HL-60 (cell line): Measurements from ENCODE around the gene NEURL2.

Experiments
- DNase-seq, 2 experiments: peaks; one replicate each; pipeline ENCODE4 v3.0.0-alpha.2; 2010 to 2020; ENCODE audit warnings: low read depth in 1 of 2, low spot score in 1 of 2
- H3K27ac ChIP-seq: fragments of 250-450 bp; sonication (Bioruptor Pico); replicated peaks from 2 replicates; pipeline ENCODE4 v1.5.1; 2020; ENCODE audit warnings: mild to moderate bottlenecking, moderate library complexity
- H3K27me3 ChIP-seq: fragments of 250-450 bp; sonication (Bioruptor Pico); 2 replicates; pipeline ENCODE4 v1.5.1; 2021; ENCODE audit warnings: mild to moderate bottlenecking, moderate library complexity; ENCODE audit not compliant: insufficient read depth, poor library complexity, severe bottlenecking
- H3K4me3 ChIP-seq: replicated peaks from 2 replicates; pipeline ENCODE4 v1.5.1; 2011; ENCODE audit warnings: mild to moderate bottlenecking, control low read depth, low read length; ENCODE audit not compliant: insufficient read depth
- GABPA ChIP-seq: IDR thresholded peaks from 2 replicates; pipeline ENCODE4 v1.6.1; 2012; ENCODE audit warnings: low read depth
- POLR2AphosphoS5 ChIP-seq: IDR thresholded peaks from 2 replicates; pipeline ENCODE4 v1.6.1; 2012; ENCODE audit warnings: low read depth
- SPI1 ChIP-seq: IDR thresholded peaks from 2 replicates; pipeline ENCODE4 v1.6.1; 2012; ENCODE audit warnings: low read depth, mild to moderate bottlenecking, borderline replicate concordance
- TF ChIP-seq, protein P1 (sequence below): IDR thresholded peaks from 2 replicates; pipeline ENCODE4 v1.6.1; 2012; ENCODE audit warnings: low read depth; ENCODE audit not compliant: insufficient replicate concordance
- TF ChIP-seq, protein P2 (sequence below): IDR thresholded peaks from one replicate; pipeline ENCODE4 v1.5.1; 2011; ENCODE audit warnings: low read length, control low read depth, inconsistent platforms; ENCODE audit not compliant: insufficient read depth

NEURL2 gene

DNA sequence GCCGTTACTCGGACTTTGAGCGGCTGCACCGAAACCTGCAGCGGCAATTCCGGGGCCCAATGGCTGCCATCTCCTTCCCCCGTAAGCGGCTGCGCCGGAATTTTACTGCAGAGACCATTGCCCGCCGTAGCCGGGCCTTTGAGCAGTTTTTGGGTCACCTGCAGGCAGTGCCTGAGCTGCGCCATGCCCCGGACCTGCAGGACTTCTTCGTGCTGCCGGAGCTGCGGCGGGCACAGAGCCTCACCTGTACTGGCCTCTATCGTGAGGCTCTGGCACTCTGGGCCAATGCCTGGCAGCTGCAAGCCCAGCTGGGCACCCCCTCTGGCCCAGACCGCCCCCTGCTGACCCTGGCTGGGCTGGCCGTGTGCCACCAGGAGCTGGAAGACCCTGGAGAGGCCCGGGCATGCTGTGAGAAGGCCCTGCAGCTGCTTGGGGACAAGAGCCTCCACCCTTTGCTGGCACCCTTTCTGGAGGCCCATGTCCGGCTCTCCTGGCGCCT lies 50.3 kb downstream of the NEURL2 start:
- DNase-seq, result no peak
- TF ChIP-seq, protein P1, sequence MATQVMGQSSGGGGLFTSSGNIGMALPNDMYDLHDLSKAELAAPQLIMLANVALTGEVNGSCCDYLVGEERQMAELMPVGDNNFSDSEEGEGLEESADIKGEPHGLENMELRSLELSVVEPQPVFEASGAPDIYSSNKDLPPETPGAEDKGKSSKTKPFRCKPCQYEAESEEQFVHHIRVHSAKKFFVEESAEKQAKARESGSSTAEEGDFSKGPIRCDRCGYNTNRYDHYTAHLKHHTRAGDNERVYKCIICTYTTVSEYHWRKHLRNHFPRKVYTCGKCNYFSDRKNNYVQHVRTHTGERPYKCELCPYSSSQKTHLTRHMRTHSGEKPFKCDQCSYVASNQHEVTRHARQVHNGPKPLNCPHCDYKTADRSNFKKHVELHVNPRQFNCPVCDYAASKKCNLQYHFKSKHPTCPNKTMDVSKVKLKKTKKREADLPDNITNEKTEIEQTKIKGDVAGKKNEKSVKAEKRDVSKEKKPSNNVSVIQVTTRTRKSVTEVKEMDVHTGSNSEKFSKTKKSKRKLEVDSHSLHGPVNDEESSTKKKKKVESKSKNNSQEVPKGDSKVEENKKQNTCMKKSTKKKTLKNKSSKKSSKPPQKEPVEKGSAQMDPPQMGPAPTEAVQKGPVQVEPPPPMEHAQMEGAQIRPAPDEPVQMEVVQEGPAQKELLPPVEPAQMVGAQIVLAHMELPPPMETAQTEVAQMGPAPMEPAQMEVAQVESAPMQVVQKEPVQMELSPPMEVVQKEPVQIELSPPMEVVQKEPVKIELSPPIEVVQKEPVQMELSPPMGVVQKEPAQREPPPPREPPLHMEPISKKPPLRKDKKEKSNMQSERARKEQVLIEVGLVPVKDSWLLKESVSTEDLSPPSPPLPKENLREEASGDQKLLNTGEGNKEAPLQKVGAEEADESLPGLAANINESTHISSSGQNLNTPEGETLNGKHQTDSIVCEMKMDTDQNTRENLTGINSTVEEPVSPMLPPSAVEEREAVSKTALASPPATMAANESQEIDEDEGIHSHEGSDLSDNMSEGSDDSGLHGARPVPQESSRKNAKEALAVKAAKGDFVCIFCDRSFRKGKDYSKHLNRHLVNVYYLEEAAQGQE, result no peak
- TF ChIP-seq SPI1, result no peak
- TF ChIP-seq, protein P2, sequence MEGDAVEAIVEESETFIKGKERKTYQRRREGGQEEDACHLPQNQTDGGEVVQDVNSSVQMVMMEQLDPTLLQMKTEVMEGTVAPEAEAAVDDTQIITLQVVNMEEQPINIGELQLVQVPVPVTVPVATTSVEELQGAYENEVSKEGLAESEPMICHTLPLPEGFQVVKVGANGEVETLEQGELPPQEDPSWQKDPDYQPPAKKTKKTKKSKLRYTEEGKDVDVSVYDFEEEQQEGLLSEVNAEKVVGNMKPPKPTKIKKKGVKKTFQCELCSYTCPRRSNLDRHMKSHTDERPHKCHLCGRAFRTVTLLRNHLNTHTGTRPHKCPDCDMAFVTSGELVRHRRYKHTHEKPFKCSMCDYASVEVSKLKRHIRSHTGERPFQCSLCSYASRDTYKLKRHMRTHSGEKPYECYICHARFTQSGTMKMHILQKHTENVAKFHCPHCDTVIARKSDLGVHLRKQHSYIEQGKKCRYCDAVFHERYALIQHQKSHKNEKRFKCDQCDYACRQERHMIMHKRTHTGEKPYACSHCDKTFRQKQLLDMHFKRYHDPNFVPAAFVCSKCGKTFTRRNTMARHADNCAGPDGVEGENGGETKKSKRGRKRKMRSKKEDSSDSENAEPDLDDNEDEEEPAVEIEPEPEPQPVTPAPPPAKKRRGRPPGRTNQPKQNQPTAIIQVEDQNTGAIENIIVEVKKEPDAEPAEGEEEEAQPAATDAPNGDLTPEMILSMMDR, result no peak
- TF ChIP-seq GABPA, result no peak
- TF ChIP-seq POLR2AphosphoS5, result no peak
- Histone ChIP-seq H3K27ac (no peak overlapping the region), H3K4me3 (no peak overlapping the region), H3K27me3 (no peaks in the 10 kb centered on the region)
